ENCODE data around the gene FER1L5. TPM values are rescaled to one million over a fixed set of nuclear protein-coding genes. Genes with fewer than 3 reads are reported as not detected.
"Not testable (repeated sequence)": the region's sequence is repeated elsewhere in the genome, so short reads cannot be mapped to it uniquely, and the experiment has no call there.

The FER1L5 gene
- total RNA-seq, 4 donors from 2014 or later, result not detected

DNA sequence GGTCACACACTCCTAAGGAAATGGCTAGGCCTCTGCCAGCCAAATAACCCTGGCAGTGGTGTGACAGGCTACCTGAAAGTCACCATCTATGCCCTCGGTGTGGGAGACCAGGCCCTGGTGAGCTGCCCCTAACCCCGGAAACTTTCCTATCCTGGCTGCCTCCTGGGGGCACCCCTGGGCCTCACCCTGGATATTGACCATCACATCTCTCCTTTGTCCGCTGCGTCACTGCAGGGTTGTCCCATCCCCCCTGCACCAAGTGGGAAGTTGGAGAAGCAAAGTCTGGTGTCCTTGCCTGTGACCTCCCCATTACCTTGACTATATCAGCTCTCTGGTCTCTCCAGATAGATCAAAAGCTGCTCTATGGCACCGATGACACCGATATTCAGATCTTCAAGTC lies 18.8 kb downstream of the FER1L5 start:
- H3K27ac ChIP-seq, result no peak overlapping the region
- WGBS, result 97% methylated on average over 6 of the region's 6 CpGs

DNA sequence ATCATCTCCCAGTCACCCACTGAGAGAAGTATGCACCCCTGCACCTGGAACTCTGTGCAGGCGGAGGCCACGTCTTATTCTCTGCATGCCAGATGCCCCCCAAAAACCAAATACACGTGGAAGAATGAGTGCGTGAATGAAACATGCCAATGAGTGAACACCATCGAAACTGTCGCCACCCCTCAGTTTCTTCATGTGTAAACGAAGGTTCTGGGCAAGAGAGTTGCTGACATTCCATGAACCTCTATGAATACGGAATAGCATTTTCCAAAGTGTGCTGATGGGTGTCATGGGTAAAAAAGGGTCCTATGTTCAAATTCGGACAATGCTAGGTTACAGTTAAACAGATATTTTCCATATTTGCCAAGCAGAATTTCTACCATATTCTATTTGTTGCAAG lies 19.8 kb downstream of the FER1L5 start:
- TF ChIP-seq POLR2AphosphoS5 (IDR thresholded peaks at IDR 0.05) (no peak), POLR2A (IDR thresholded peaks at IDR 0.05) (no peak)
- TF ChIP-seq, protein P1, sequence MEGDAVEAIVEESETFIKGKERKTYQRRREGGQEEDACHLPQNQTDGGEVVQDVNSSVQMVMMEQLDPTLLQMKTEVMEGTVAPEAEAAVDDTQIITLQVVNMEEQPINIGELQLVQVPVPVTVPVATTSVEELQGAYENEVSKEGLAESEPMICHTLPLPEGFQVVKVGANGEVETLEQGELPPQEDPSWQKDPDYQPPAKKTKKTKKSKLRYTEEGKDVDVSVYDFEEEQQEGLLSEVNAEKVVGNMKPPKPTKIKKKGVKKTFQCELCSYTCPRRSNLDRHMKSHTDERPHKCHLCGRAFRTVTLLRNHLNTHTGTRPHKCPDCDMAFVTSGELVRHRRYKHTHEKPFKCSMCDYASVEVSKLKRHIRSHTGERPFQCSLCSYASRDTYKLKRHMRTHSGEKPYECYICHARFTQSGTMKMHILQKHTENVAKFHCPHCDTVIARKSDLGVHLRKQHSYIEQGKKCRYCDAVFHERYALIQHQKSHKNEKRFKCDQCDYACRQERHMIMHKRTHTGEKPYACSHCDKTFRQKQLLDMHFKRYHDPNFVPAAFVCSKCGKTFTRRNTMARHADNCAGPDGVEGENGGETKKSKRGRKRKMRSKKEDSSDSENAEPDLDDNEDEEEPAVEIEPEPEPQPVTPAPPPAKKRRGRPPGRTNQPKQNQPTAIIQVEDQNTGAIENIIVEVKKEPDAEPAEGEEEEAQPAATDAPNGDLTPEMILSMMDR (IDR thresholded peaks at IDR 0.05), result no peak
- Histone ChIP-seq H3K27me3 (no peaks in the 10 kb centered on the region), H3K4me1 (no peaks in the 10 kb centered on the region), H3K4me3 (no peak overlapping the region), H3K36me3 (no peaks in the 10 kb centered on the region), H3K9me3 (no peaks in the 10 kb centered on the region), H3K27ac (no peak overlapping the region)
- 86% methylated on average over 9 of the region's 9 CpGs for WGBS
- no peak for DNase-seq (ENCODE audit: low spot score in 2 of 2)

More for the DNA sequence above, 18.8 kb downstream of the FER1L5 start:
- TF ChIP-seq, protein P1 (IDR thresholded peaks at IDR 0.05), result no peak
- TF ChIP-seq POLR2AphosphoS5 (IDR thresholded peaks at IDR 0.05), result no peak
- TF ChIP-seq EP300 (IDR thresholded peaks at IDR 0.05), result no peak
- TF ChIP-seq POLR2A (IDR thresholded peaks at IDR 0.05), result no peak
- no peaks in the 10 kb centered on the region for H3K27me3 ChIP-seq
- no peak for DNase-seq (ENCODE audit: low spot score in 2 of 2)
- H3K36me3 ChIP-seq, result no peaks in the 10 kb centered on the region
- H3K4me1 ChIP-seq, result no peaks in the 10 kb centered on the region
- no peaks in the 10 kb centered on the region for H3K9me3 ChIP-seq
- no peak overlapping the region for H3K4me3 ChIP-seq

DNA sequence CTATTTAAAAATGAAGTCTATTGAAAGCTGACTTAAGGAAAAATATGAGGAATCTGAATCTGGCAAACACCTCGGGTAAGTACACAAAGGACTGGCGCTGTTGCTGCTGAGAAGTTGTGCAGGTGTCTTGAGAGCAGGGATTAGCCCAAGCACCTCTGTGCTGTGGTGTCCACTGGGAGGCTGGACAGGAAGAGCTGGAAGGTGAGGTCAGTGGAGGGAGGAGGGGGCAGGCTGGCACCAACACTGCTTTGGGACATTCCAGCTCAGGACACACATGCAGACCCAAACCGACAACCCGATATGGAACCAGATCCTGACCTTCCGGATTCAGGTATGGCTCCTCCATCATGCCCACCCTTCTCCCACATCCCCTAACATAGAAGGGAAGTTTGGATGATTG lies 20.6 kb downstream of the FER1L5 start:
- Histone ChIP-seq H3K27ac (no peak overlapping the region), H3K27me3 (no peaks in the 10 kb centered on the region), H3K4me3 (no peak overlapping the region), H3K9me3 (no peaks in the 10 kb centered on the region), H3K36me3 (no peaks in the 10 kb centered on the region), H3K4me1 (no peaks in the 10 kb centered on the region)
- DNase-seq (ENCODE audit: low spot score in 2 of 2), result no peak
- 83% methylated on average over 5 of the region's 5 CpGs for WGBS
- TF ChIP-seq POLR2AphosphoS5 (IDR thresholded peaks at IDR 0.05) (no peak), EP300 (IDR thresholded peaks at IDR 0.05) (no peak), POLR2A (IDR thresholded peaks at IDR 0.05) (no peak)
- TF ChIP-seq, protein P1 (IDR thresholded peaks at IDR 0.05), result no peak

DNA sequence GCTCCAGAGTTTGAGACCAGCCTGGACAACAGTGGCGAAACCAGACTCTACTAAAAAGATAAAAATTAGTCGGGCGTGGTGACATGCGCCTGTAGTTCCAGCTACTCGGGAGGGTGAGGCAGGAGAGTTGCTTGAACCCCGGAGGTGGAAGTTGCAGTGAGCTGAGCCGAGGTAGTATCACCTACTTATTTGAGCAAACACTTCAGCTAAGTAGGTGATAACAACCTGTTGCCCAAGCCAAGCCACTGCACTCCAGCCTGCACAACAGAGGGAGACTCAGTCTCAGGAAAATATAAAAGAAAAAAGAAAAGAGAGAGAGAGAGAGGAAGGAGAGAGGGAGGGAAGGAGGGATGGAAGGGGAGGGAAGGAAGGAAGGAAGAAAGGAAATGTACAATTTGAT lies 21.3 kb downstream of the FER1L5 start:
- WGBS, result 91% methylated on average over 7 of the region's 7 CpGs
- no peaks in the 10 kb centered on the region for H3K27me3 ChIP-seq
- H3K36me3 ChIP-seq, result no peaks in the 10 kb centered on the region
- H3K4me1 ChIP-seq, result no peaks in the 10 kb centered on the region
- no peak for DNase-seq (ENCODE audit: low spot score in 2 of 2)
- H3K27ac ChIP-seq, result no peak overlapping the region
- H3K4me3 ChIP-seq, result no peak overlapping the region
- no peaks in the 10 kb centered on the region for H3K9me3 ChIP-seq
- TF ChIP-seq POLR2AphosphoS5 (IDR thresholded peaks at IDR 0.05), result no peak
- no peak for TF ChIP-seq POLR2A (IDR thresholded peaks at IDR 0.05)

DNA sequence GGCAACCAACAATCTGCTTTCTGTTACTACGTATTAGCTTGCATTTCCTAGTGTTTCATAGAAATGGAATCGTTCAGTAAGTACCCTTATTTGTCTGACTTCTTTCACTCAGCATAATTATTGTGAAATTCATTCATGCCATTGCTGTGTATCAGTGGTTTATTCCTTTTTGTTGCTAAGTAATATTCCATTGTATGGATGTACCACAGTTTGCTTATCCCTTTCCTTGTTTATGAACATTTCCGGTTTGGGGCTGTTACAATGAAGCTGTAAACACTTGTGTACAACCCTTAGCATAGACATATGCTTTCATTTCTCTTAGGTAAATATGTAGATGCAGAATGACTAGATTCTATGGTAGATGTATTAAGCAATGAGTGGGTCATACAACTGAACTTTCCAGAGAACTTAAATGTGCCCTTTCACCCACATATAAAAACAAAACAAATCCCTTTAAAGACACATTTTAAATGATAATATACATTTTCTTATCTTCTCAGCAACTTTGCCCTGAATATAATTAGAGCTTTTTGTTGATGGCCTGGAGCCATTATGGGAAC lies 21.9 kb downstream of the FER1L5 start:
- DNase-seq (ENCODE audit: low spot score in 2 of 2), result no peak
- H3K27ac ChIP-seq, result no peak overlapping the region
- H3K4me1 ChIP-seq, result no peaks in the 10 kb centered on the region
- H3K4me3 ChIP-seq, result no peak overlapping the region
- no peaks in the 10 kb centered on the region for H3K27me3 ChIP-seq
- H3K36me3 ChIP-seq, result no peaks in the 10 kb centered on the region
- no peak for TF ChIP-seq POLR2A (IDR thresholded peaks at IDR 0.05)
- 93% methylated on average over 3 of the region's 3 CpGs for WGBS
- H3K9me3 ChIP-seq, result no peaks in the 10 kb centered on the region

DNA sequence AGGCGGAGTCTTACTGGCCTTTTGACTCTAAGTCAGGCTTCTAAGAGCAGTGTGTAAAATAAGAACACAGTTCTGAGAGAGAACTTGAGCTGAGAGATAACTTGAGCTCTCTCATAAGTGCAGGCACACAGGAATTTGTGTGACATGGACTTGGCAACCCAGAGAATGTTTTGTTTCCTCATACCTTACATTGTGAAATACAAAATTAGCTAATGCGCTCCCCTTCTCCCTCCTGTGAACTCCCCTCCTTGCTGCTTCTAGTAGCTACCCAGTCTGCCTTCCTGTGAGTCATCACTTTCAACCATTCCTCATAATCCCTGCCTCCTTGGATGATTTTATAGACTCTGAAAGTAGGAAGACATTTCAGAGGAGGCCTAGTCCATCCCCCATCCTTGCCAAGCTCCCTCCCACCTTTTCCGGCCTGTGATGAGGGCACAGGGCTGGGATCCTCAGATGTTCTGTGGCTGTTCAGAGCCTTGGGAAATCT lies 22.6 kb downstream of the FER1L5 start:
- Histone ChIP-seq H3K4me1 (no peaks in the 10 kb centered on the region), H3K9me3 (no peaks in the 10 kb centered on the region), H3K27ac (no peak overlapping the region), H3K4me3 (no peak overlapping the region), H3K27me3 (no peaks in the 10 kb centered on the region), H3K36me3 (no peaks in the 10 kb centered on the region)
- DNase-seq (ENCODE audit: low spot score in 2 of 2), result no peak
- no peak for TF ChIP-seq EP300 (IDR thresholded peaks at IDR 0.05)
- TF ChIP-seq POLR2A (IDR thresholded peaks at IDR 0.05), result no peak
- TF ChIP-seq, protein P1 (IDR thresholded peaks at IDR 0.05), result no peak
- no peak for TF ChIP-seq POLR2AphosphoS5 (IDR thresholded peaks at IDR 0.05)
- WGBS, result 66% methylated on average over 3 of the region's 3 CpGs

DNA sequence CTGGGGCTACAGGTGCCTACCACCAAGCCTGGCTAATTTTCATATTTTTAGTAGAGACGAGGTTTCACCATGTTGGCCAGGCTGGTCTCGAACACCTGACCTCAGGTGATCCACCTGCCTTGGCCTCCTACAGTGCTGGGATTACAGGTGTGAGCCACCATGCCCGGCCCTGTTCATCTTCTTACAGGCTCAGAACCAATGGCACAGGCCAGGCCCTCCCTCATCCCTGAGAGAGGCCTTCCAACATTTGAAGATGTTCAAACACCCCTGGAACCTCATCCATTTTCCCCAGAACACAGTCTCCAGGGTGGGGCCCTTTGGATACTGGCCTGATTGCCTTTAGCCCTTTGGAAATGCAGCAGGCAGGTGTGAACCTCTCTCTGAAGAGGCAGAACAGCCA lies 23.2 kb downstream of the FER1L5 start:
- not testable (repeated sequence) for H3K36me3 ChIP-seq; H3K9me3 ChIP-seq; H3K27me3 ChIP-seq; H3K4me1 ChIP-seq; H3K27ac ChIP-seq; H3K4me3 ChIP-seq; DNase-seq (ENCODE audit: low spot score in 2 of 2)
- 100% methylated on average over 1 of the region's 3 CpGs for WGBS
